K562 (cell line): ENCODE measurements around the gene NANS. TPM values are rescaled to one million over a fixed set of nuclear protein-coding genes. Genes with fewer than 3 reads are reported as not detected.
A peak's percentile ranks its signal among the peaks of the same experiment; 100 is the strongest.

ENCODE experiments used
- ARID1B ChIP-seq: fragments of 450-650 bp; IDR thresholded peaks from 2 replicates; pipeline ENCODE4 v1.6.1; 2016; ENCODE audit warnings: antibody characterized with exemption, mild to moderate bottlenecking, inconsistent platforms
- BCL6 ChIP-seq: fragments of 250-450 bp; sonication (Bioruptor Pico); IDR thresholded peaks from 2 replicates; pipeline ENCODE4 v1.4.0; 2020
- CTBP1 ChIP-seq: fragments of 450-650 bp; IDR thresholded peaks from 2 replicates; pipeline ENCODE4 v1.6.1; 2016; ENCODE audit warnings: borderline replicate concordance
- CTCFL ChIP-seq: IDR thresholded peaks from 2 replicates; pipeline ENCODE4 v1.6.1; 2011; ENCODE audit warnings: borderline replicate concordance, low read depth, mild to moderate bottlenecking, moderate library complexity, low read length; ENCODE audit not compliant: insufficient read depth, poor library complexity, severe bottlenecking
- DPF2 ChIP-seq: fragments of 450-650 bp; IDR thresholded peaks from 2 replicates; pipeline ENCODE4 v1.6.1; 2016
- ETS1 ChIP-seq: conservative IDR thresholded peaks from 2 replicates; pipeline ENCODE4 v1.6.1; 2011; ENCODE audit warnings: low read depth, mild to moderate bottlenecking, low read length; ENCODE audit not compliant: control insufficient read depth
- GABPB1 ChIP-seq: sonication (generic); formaldehyde crosslinking; IDR thresholded peaks from 2 replicates; pipeline ENCODE4 v1.8.0; 2022; ENCODE audit warnings: mild to moderate bottlenecking, missing genetic modification reagents
- MEIS2 ChIP-seq: fragments of 450-650 bp; IDR thresholded peaks from 2 replicates; pipeline ENCODE4 v1.6.1; 2014; ENCODE audit warnings: mild to moderate bottlenecking; ENCODE audit not compliant: partially characterized antibody
- POLR2G ChIP-seq: fragments of 200-400 bp; formaldehyde crosslinking; IDR thresholded peaks from 2 replicates; pipeline ENCODE4 v1.6.1; 2017; ENCODE audit warnings: low read depth, mild to moderate bottlenecking, antibody characterized with exemption, low read length, moderate library complexity
- PREB ChIP-seq: sonication (generic); formaldehyde crosslinking; IDR thresholded peaks from 2 replicates; pipeline ENCODE4 v1.8.1; 2023; ENCODE audit warnings: mild to moderate bottlenecking, missing genetic modification reagents
- PTBP1 ChIP-seq: fragments of 200-400 bp; formaldehyde crosslinking; IDR thresholded peaks from 2 replicates; pipeline ENCODE4 v1.6.1; 2017; ENCODE audit warnings: low read depth, low read length
- RB1 ChIP-seq: fragments of 450-650 bp; IDR thresholded peaks from 2 replicates; pipeline ENCODE4 v1.6.1; 2017; ENCODE audit warnings: low read depth, mild to moderate bottlenecking
- RUNX1 ChIP-seq: sonication (generic); IDR thresholded peaks from 2 replicates; pipeline ENCODE4 v1.6.1; 2016; ENCODE audit warnings: antibody characterized with exemption, low read depth
- SIN3A ChIP-seq, 2 experiments: fragments of 150-350 bp in 1 of 2; IDR thresholded peaks; 2 replicates each; pipeline ENCODE4 v1.6.1; 2011 to 2016; ENCODE audit warnings: borderline replicate concordance in 2 of 2, low read depth in 2 of 2, low read length in 2 of 2, mild to moderate bottlenecking in 2 of 2, moderate library complexity in 2 of 2; ENCODE audit not compliant: control insufficient read depth in 1 of 2
- SRSF7 ChIP-seq: fragments of 200-400 bp; formaldehyde crosslinking; optimal IDR thresholded peaks from 2 replicates; pipeline ENCODE3; 2017; ENCODE audit warnings: mild to moderate bottlenecking, low read depth, low read length
- TAL1 ChIP-seq: fragments of 450-650 bp; IDR thresholded peaks from 2 replicates; pipeline ENCODE4 v1.6.1; 2016; ENCODE audit warnings: mild to moderate bottlenecking
- TCF3 ChIP-seq: sonication (generic); formaldehyde crosslinking; IDR thresholded peaks from 2 replicates; pipeline ENCODE4 v1.4.0; 2020; ENCODE audit warnings: mild to moderate bottlenecking, missing genetic modification reagents
- TSC22D4 ChIP-seq: fragments of 450-650 bp; IDR thresholded peaks from 2 replicates; pipeline ENCODE4 v1.6.1; 2016; ENCODE audit warnings: missing genetic modification characterization, missing biosample characterization, control low read depth
- USF2 ChIP-seq: sonication (generic); formaldehyde crosslinking; IDR thresholded peaks from 2 replicates; pipeline ENCODE4 v1.5.0; 2020; ENCODE audit warnings: missing genetic modification reagents
- ZBTB12 ChIP-seq: fragments of 250-450 bp; sonication (Bioruptor Pico); IDR thresholded peaks from 2 replicates; pipeline ENCODE4 v1.4.0; 2020
- ZBTB34 ChIP-seq: fragments of 250-450 bp; sonication (Bioruptor Pico); IDR thresholded peaks from 2 replicates; pipeline ENCODE4 v1.8.0; 2021; ENCODE audit warnings: mild to moderate bottlenecking, moderate library complexity
- polyA plus RNA-seq, 8 experiments: library from polyadenylated mRNA; depleted of rRNA in 4 of 8; stranded (reverse) in 5 of 8; unstranded in 3 of 8; fragments of >200 nt; fragmentation: Nextera tagmentation in 2 of 8; fragmentation: Illumina TruSeq in 1 of 8; extraction: Ambion mirVana in 2 of 8; extraction: Trizol in 1 of 8; gene quantifications; 2 replicates each; pipeline versions ENCODE4 v1.2.1 to v1.2.3, GENCODE V29; 2011 to 2014; ENCODE audit warnings: inconsistent platforms in 1 of 8, missing spikeins in 1 of 8
- total RNA-seq, 7 experiments: library from RNA; depleted of rRNA in 6 of 7; stranded (reverse); fragments of >200 nt in 6 of 7; fragmentation: Illumina TruSeq in 2 of 7; extraction: Trizol in 2 of 7; gene quantifications; 2 replicates each; pipeline versions ENCODE4 v1.2.1 to v1.2.3, GENCODE V29; 2011 to 2021; ENCODE audit warnings: low replicate concordance in 1 of 7

Gene NANS
- total and polyA plus RNA-seq, 9 of the 15 experiments (the other 6 are each of a cell fraction or from before 2014, with no cell fraction given), result 37.1 to 181 (median 137) TPM

GRCh38 chr9:98083566-98084183 is 27.1 kb downstream of the NANS start (continued):
- TF ChIP-seq CTCFL (no peak), RB1 (no peak), PTBP1 (no peak), SIN3A (IDR thresholded peaks at IDR 0.05; ENCODE audit: borderline replicate concordance in 2 of 2, control insufficient read depth in 1 of 2, low read depth in 2 of 2, low read length in 2 of 2) (no peak), CTBP1 (peak; percentile 31; the same call in 1 of the 2 replicates), USF2 (CRISPR knock-in tag) (no peak), SRSF7 (no peak), MEIS2 (no peak), PREB (CRISPR knock-in tag) (no peak), ARID1B (peak; percentile 79), ZBTB12 (CRISPR knock-in tag) (no peak), BCL6 (CRISPR knock-in tag) (no peak), ETS1 (no peak), RUNX1 (no peak), TSC22D4 (no peak), DPF2 (peak; percentile 29; the same call in 1 of the 2 replicates), POLR2G (no peak), TCF3 (peak; percentile 70), TAL1 (peak; percentile 80), GABPB1 (CRISPR knock-in tag) (no peak), ZBTB34 (no peak)
